ENCODE data around the gene INSC.

GRCh38 chr11:15101072-15101709, 13.5 kb upstream of the INSC start:
- TF ChIP-seq, protein P1, sequence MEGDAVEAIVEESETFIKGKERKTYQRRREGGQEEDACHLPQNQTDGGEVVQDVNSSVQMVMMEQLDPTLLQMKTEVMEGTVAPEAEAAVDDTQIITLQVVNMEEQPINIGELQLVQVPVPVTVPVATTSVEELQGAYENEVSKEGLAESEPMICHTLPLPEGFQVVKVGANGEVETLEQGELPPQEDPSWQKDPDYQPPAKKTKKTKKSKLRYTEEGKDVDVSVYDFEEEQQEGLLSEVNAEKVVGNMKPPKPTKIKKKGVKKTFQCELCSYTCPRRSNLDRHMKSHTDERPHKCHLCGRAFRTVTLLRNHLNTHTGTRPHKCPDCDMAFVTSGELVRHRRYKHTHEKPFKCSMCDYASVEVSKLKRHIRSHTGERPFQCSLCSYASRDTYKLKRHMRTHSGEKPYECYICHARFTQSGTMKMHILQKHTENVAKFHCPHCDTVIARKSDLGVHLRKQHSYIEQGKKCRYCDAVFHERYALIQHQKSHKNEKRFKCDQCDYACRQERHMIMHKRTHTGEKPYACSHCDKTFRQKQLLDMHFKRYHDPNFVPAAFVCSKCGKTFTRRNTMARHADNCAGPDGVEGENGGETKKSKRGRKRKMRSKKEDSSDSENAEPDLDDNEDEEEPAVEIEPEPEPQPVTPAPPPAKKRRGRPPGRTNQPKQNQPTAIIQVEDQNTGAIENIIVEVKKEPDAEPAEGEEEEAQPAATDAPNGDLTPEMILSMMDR (IDR thresholded peaks at IDR 0.05) = peak; percentile 47 to 95 (median 72)
- no peak for TF ChIP-seq POLR2AphosphoS5 (IDR thresholded peaks at IDR 0.05)

All from sigmoid colon (tissue), 4 donors.